ENCODE results near the gene MSLN.

- no peak for TF ChIP-seq EZH2 (IDR thresholded peaks at IDR 0.05; ENCODE audit: low read length, unreplicated experiment)
- no peak for TF ChIP-seq CTCF (conservative IDR thresholded peaks at IDR 0.05; ENCODE audit: low read depth, low read length)
Observed at GRCh38 chr16:750485-750884, 10.0 kb upstream of the MSLN start.

Data from PC-3 (cell line).